MM.1S (cell line): ENCODE measurements around the gene TMOD1.

Experiments
- CTCF ChIP-seq: fragments of 300-600 bp; sonication (generic); IDR thresholded peaks from 2 replicates; pipeline ENCODE4 v1.5.1; 2016; ENCODE audit warnings: antibody characterized with exemption, low read length, mixed read lengths
- EZH2 ChIP-seq: fragments of 300-600 bp; sonication (generic); optimal IDR thresholded peaks from 2 replicates; pipeline ENCODE3; 2017; ENCODE audit warnings: low read depth, mild to moderate bottlenecking, antibody characterized with exemption, low read length, mixed read lengths
- EZH2phosphoT487 ChIP-seq: fragments of 300-600 bp; sonication (generic); IDR thresholded peaks from 2 replicates; pipeline ENCODE4 v1.6.1; 2018; ENCODE audit warnings: antibody characterized with exemption, low read length

- no peak for TF ChIP-seq EZH2
- no peak for TF ChIP-seq CTCF
- TF ChIP-seq EZH2phosphoT487 = no peak
These were observed 90.7 kb downstream of the TMOD1 start for GRCh38 chr9:97592126-97592525.
